Chondrocyte (in vitro differentiated cells): Measurements from ENCODE around the gene CFAP54. TPM values are rescaled to one million over a fixed set of nuclear protein-coding genes. Genes with fewer than 3 reads are reported as not detected.
"Not testable (repeated sequence)": the region's sequence is repeated elsewhere in the genome, so short reads cannot be mapped to it uniquely, and the experiment has no call there.

Experiments
- DNase-seq: peaks from one replicate; pipeline ENCODE4 v3.0.0; 2021; ENCODE audit warnings: mixed read lengths, low spot score
- H3K27ac Mint-ChIP-seq: one replicate; pipeline ENCODE4 v1.8.0; 2021; ENCODE audit warnings: mild to moderate bottlenecking, moderate library complexity, mixed read lengths; ENCODE audit not compliant: unreplicated experiment
- H3K27me3 Mint-ChIP-seq: 2 replicates; pipeline ENCODE4 v1.8.0; 2021; ENCODE audit warnings: low read depth, mixed read lengths
- H3K36me3 Mint-ChIP-seq: 2 replicates; pipeline ENCODE4 v1.8.0; 2021; ENCODE audit warnings: low read depth, mixed read lengths
- H3K4me1 Mint-ChIP-seq: 2 replicates; pipeline ENCODE4 v1.8.0; 2021; ENCODE audit warnings: low read depth, mild to moderate bottlenecking, mixed read lengths
- H3K4me3 Mint-ChIP-seq: one replicate; pipeline ENCODE4 v1.8.0; 2021; ENCODE audit warnings: mild to moderate bottlenecking, moderate library complexity, mixed read lengths; ENCODE audit not compliant: unreplicated experiment
- H3K9me3 Mint-ChIP-seq: 2 replicates; pipeline ENCODE4 v1.8.0; 2021; ENCODE audit warnings: low read depth, mixed read lengths
- total RNA-seq: library from RNA; stranded (reverse); gene quantifications from 3 replicates; pipeline ENCODE4 v1.2.1, GENCODE V29; 2021
- TF ChIP-seq, protein P1 (sequence below): fragments of 200-600 bp; sonication (generic); IDR thresholded peaks from 2 replicates; pipeline ENCODE4 v1.5.0; 2021; ENCODE audit warnings: antibody characterized with exemption, mild to moderate bottlenecking, moderate library complexity

Gene CFAP54
- total RNA-seq, 1 donor from 2014 or later: 0.15 TPM

DNA sequence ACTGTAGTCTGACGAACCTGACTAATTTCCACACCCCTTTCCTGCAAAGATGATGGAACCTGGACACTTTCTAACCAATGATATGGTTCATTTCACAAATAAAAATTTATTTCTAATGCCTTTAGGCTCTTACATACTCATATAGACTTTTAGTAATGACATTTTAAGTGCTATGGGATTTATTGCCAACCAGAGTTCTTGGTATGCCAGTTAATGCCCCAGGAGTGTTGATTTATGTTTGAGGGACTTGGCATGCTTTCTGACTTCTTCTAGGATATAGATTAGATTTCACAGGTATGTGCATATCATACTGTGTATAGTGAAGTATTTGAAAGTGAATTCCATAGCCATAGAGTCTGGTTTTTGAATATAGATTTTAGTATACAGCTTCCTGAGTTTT, 159.5 kb downstream of the CFAP54 start:
- H3K27ac Mint-ChIP-seq: no peak overlapping the region
- TF ChIP-seq, protein P1, sequence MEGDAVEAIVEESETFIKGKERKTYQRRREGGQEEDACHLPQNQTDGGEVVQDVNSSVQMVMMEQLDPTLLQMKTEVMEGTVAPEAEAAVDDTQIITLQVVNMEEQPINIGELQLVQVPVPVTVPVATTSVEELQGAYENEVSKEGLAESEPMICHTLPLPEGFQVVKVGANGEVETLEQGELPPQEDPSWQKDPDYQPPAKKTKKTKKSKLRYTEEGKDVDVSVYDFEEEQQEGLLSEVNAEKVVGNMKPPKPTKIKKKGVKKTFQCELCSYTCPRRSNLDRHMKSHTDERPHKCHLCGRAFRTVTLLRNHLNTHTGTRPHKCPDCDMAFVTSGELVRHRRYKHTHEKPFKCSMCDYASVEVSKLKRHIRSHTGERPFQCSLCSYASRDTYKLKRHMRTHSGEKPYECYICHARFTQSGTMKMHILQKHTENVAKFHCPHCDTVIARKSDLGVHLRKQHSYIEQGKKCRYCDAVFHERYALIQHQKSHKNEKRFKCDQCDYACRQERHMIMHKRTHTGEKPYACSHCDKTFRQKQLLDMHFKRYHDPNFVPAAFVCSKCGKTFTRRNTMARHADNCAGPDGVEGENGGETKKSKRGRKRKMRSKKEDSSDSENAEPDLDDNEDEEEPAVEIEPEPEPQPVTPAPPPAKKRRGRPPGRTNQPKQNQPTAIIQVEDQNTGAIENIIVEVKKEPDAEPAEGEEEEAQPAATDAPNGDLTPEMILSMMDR: no peak
- H3K36me3 Mint-ChIP-seq: no peaks in the 10 kb centered on the region

DNA sequence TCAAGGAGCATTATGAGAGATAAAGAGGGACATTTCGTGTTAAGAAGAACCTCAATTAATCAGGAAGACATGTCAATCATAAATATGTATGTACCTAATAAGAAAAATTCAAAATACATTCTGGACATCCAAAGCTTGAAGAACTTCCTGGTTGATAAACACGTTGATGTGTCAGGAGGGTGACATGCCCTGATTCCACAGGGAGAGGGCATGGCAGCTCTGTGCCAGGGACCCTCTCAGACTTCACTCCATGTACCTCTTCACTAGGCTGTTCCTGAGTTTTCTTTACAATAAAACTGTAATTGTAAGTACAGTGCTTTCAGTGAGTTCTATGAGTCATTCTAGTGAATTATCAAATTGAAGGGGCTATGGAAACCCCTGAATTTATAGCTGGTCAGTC, 163.5 kb downstream of the CFAP54 start:
- DNase-seq: no peak
- H3K4me3 Mint-ChIP-seq: no peak overlapping the region
- H3K36me3 Mint-ChIP-seq: no peaks in the 10 kb centered on the region
- TF ChIP-seq, protein P1: no peak
- no peak overlapping the region for H3K27ac Mint-ChIP-seq
- peaks cover 15% of the 10 kb centered on the region for H3K27me3 Mint-ChIP-seq
- H3K9me3 Mint-ChIP-seq: no peaks in the 10 kb centered on the region
- no peaks in the 10 kb centered on the region for H3K4me1 Mint-ChIP-seq

More for the DNA sequence above, 159.5 kb downstream of the CFAP54 start:
- no peak for DNase-seq
- peaks cover 15% of the 10 kb centered on the region for H3K27me3 Mint-ChIP-seq
- no peaks in the 10 kb centered on the region for H3K4me1 Mint-ChIP-seq
- H3K9me3 Mint-ChIP-seq: peaks cover 3% of the 10 kb centered on the region
- H3K4me3 Mint-ChIP-seq: no peak overlapping the region

DNA sequence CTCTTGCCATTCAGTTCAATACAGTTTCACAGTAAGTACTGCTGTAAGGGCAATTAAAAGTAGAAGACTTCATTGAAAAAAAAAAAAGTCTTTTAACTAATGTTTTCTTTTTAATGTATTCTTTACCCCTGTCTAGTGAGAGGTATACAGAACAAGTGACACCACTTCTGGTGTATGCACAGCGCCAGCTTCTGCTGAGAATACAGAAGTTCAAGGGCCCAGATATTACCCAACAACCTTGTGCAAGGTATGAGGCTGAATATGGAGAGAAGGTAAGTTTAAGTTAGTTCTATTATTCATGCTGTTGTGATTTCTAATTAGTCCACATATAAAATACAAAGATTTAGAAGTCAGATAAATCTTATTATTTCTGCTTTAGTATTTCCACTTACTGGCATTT, 168.7 kb downstream of the CFAP54 start:
- H3K4me1 Mint-ChIP-seq: no peaks in the 10 kb centered on the region
- no peak overlapping the region for H3K4me3 Mint-ChIP-seq
- DNase-seq: no peak
- TF ChIP-seq, protein P1: no peak
- H3K36me3 Mint-ChIP-seq: no peaks in the 10 kb centered on the region
- no peaks in the 10 kb centered on the region for H3K9me3 Mint-ChIP-seq
- H3K27ac Mint-ChIP-seq: no peak overlapping the region
- peaks cover 8% of the 10 kb centered on the region for H3K27me3 Mint-ChIP-seq

DNA sequence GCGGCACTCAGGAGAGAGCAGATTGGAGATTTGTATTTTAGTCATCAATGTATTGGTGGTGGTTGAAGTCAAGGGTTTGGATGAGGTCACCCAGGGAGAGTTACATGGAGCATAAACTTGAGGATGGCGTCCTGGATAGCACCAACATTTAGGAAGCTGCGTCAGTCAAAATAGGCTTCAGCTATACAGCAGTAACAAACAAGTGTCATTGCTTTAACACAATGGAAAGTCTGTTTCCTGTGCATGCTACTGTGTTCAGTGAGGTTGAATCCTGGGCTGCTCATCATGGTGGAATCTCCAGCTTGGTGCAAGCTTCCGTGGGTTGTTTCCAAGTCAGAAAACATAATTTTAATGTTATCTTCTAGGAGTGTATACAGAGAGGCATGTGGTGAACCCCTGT, 180.4 kb downstream of the CFAP54 start:
- Mint-ChIP-seq H3K4me3 (no peak overlapping the region), H3K36me3 (no peaks in the 10 kb centered on the region), H3K9me3 (no peaks in the 10 kb centered on the region), H3K27ac (no peak overlapping the region), H3K27me3 (peaks cover 10% of the 10 kb centered on the region), H3K4me1 (no peaks in the 10 kb centered on the region)
- DNase-seq: no peak
- TF ChIP-seq, protein P1: no peak

DNA sequence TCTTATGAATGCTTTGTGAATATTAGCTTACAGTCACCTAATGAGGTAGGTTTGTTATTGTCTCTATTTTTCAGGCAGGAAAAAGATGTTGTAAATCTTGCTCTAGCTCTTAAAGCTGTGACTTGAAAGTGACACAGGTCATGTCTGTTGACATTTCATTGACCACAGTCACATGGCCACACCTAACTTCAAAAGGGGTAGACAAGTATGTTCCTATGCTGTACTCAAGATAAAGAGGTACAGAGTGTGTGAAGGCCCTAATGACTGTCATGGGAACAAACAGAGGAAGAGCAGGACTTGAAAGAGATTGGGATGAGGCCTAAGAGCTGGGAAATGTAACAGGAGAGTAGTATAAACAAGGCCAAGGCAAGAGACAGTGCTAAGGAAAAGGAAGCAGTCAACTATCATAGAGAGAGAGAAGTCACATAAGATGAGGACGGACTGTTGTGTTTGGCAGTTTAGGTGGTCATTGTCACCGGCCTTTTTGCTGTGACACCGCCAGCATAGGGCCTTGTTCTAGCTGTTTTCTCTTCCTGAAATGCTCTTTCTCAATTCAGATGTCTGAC, 181.0 kb downstream of the CFAP54 start:
- Mint-ChIP-seq H3K4me1 (no peaks in the 10 kb centered on the region), H3K27ac (no peak overlapping the region), H3K27me3 (peaks cover 10% of the 10 kb centered on the region), H3K9me3 (no peaks in the 10 kb centered on the region), H3K4me3 (no peak overlapping the region), H3K36me3 (no peaks in the 10 kb centered on the region)
- TF ChIP-seq, protein P1: no peak
- DNase-seq: no peak

DNA sequence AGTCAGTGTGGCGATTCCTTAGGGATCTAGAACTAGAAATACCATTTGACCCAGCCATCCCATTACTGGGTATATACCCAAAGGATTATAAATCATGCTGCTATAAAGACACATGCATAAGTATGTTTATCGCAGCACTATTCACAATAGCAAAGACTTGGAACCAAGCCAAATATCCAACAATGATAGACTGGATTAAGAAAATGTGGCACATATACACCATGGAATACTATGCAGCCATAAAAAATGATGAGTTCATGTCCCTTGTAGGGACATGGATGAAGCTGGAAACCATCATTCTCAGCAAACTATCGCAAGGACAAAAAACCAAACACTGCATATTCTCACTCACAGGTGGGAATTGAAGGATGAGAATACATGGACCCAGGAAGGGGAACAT, 186.1 kb downstream of the CFAP54 start:
- H3K9me3 Mint-ChIP-seq, H3K27ac Mint-ChIP-seq, H3K4me3 Mint-ChIP-seq, DNase-seq, H3K36me3 Mint-ChIP-seq, H3K4me1 Mint-ChIP-seq: not testable (repeated sequence)
- H3K27me3 Mint-ChIP-seq: peaks cover 25% of the 10 kb centered on the region
